GM12892 (cell line): Measurements from ENCODE around the gene SHANK1.

Experiments
- POLR2A ChIP-seq: IDR thresholded peaks from 2 replicates; pipeline ENCODE4 v1.6.1; 2011; ENCODE audit warnings: low read depth, low read length, control low read depth
- POLR2AphosphoS5 ChIP-seq: IDR thresholded peaks from 2 replicates; pipeline ENCODE4 v1.6.1; 2011; ENCODE audit warnings: low read depth, low read length, control low read depth
- TAF1 ChIP-seq: IDR thresholded peaks from 2 replicates; pipeline ENCODE4 v1.6.1; 2011; ENCODE audit warnings: low read depth, mild to moderate bottlenecking, control low read depth, low read length, borderline replicate concordance

DNA sequence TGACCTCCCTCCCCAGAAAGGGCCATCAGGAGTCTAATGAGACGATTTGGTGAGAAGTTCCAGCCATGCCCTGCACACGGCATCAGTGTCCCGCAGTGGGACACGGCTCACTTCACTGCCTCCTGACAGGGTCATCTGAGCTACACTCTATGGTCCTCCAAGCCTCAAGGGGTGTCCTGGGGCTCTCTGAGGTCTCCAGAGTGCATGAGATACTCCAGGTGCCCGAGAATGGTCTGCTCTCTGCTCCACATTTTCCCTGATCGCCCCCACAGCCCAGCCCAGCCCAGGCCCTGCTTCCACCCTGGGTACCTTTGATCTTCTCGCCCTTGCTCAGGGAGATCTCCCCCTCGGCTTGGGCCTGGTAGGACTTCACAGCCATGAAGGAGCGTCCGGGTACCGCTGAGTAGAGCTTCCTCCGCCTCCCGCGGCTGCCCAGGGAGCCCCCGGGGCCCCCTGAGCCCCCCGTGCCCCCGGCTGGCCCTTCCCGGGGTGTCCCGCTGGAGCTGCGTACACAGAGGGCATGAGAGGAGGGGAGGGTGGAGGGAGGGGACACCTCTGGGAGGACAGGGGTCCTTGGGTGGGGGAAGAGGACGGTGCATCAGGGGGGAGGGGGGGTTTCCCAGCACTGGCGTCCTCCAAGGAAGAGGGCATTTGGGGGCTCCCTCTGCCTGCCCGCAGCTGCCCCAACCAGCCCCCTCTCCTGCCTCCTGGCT, 17.3 kb downstream of the SHANK1 start:
- TF ChIP-seq POLR2A: no peak
- no peak for TF ChIP-seq POLR2AphosphoS5
- no peak for TF ChIP-seq TAF1
